Measurements from ENCODE around the gene RLN3. TPM values are rescaled to one million over a fixed set of nuclear protein-coding genes. Genes with fewer than 3 reads are reported as not detected.
A peak's percentile ranks its signal among the peaks of the same experiment; 100 is the strongest.

Gene RLN3
- total RNA-seq, 1 donor from 2014 or later: not detected

DNA sequence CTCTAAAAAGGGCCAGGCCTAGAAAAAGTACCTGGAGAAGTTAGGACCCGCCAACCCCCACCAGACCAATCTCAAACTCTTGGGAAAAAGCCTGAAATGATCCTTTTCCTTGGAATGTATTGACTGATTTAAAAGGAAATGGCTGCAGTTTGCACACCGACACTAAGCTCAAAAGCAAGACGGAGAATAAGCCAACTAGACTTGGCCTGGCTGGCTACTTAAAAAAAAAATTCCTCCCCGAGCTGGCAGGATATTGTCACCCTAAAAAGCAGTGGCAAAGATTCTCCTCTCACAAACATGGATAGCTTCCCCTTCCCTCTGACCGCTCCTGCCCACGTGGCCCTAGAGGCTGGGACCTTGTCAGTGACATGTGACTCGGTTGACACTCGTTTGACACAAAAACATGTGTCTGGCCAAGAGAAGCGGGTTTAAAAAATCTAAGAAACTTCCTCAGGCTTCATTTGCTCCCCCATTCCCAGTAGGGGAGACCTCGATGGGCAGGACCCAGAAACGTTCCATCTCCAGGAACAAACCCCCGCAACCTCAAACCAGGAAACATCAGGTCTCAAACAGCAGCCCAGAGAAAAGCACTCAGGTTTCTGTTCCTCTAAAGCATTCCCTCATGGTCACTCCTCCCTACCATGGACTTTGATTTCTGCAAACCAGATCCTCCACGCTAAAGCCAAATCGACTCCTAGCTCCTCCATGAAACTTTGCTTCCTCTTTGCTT is 23.2 kb upstream of the RLN3 start:
- H3K27me3 Mint-ChIP-seq (ENCODE audit: low read depth): no peaks in the 10 kb centered on the region
- H3K27ac Mint-ChIP-seq (ENCODE audit: unreplicated experiment): peak overlapping the region; percentile 84
- no peaks in the 10 kb centered on the region for H3K9me3 Mint-ChIP-seq (ENCODE audit: low read depth)
- no peak for TF ChIP-seq CTCF (IDR thresholded peaks at IDR 0.05)
- no peak for DNase-seq (ENCODE audit: low spot score)
- peak overlapping the region; percentile 54 for H3K4me3 Mint-ChIP-seq (ENCODE audit: unreplicated experiment)
- H3K36me3 Mint-ChIP-seq (ENCODE audit: low read depth): peaks cover 2% of the 10 kb centered on the region
- peaks cover 22% of the 10 kb centered on the region for H3K4me1 Mint-ChIP-seq (ENCODE audit: low read depth)

GRCh38 chr19:14005349-14006084 is 22.4 kb upstream of the RLN3 start:
- H3K27ac Mint-ChIP-seq (ENCODE audit: unreplicated experiment): peak overlapping the region; percentile 100
- H3K36me3 Mint-ChIP-seq (ENCODE audit: low read depth): peaks cover 2% of the 10 kb centered on the region
- no peaks in the 10 kb centered on the region for H3K27me3 Mint-ChIP-seq (ENCODE audit: low read depth)
- no peaks in the 10 kb centered on the region for H3K9me3 Mint-ChIP-seq (ENCODE audit: low read depth)
- peak overlapping the region; percentile 54 for H3K4me3 Mint-ChIP-seq (ENCODE audit: unreplicated experiment)
- DNase-seq (ENCODE audit: low spot score): no peak
- H3K4me1 Mint-ChIP-seq (ENCODE audit: low read depth): peaks cover 22% of the 10 kb centered on the region
- no peak for TF ChIP-seq CTCF (IDR thresholded peaks at IDR 0.05)

DNA sequence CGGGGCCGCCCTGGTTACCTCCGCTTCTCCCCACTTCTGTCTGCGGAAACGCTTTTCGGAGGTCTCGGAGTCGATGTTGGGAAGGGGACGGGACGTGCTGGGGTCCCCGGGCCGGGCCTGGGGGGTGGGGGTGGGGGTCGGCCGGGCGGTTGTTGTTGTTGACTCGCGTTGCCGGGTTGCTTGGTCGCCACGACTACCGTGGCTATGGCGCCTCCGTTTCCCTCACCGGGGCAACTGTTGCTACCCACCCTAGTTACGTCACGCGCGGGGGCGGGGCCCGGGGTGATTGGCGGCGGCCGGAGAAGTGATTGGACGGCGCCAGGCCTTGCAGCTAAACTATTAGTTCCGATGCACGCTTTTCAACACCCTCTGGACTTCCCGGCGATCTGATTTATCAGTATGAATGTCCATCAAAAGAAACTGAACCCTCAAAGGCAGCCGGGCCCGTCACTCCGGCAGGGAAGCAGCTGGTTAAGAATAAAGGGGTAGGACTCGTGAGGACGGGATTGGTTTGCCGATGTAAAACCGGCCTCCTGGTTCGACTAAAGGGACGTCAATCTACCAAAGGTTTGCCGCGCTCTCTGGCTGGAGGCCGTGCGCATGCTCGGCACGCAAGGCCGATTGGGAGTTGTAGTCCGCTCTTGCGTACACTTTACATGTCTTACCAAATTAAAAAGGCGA is 21.7 kb upstream of the RLN3 start, which contains the start of gene RFX1:
RFX1 (minus strand) TSS at position 236 of the 681 bp plus-strand sequence. CDS start 12,477 bp downstream, outside the sequence.
- DNase-seq (ENCODE audit: low spot score): peak; percentile 100
- TF ChIP-seq CTCF (IDR thresholded peaks at IDR 0.05): no peak
- Mint-ChIP-seq H3K27me3 (ENCODE audit: low read depth) (no peaks in the 10 kb centered on the region), H3K9me3 (ENCODE audit: low read depth) (no peaks in the 10 kb centered on the region), H3K36me3 (ENCODE audit: low read depth) (no peaks in the 10 kb centered on the region), H3K4me1 (ENCODE audit: low read depth) (peaks cover 22% of the 10 kb centered on the region), H3K27ac (ENCODE audit: unreplicated experiment) (peak within 1 kb of the TSS; percentile 100), H3K4me3 (ENCODE audit: unreplicated experiment) (peak within 1 kb of the TSS; percentile 97)

- DNase-seq (ENCODE audit: low spot score): no peak
These were observed 21.0 kb upstream of the RLN3 start for GRCh38 chr19:14006766-14007562.

More at GRCh38 chr19:14006766-14007562, 21.0 kb upstream of the RLN3 start:
- TF ChIP-seq CTCF (IDR thresholded peaks at IDR 0.05): no peak
- Mint-ChIP-seq H3K27ac (ENCODE audit: unreplicated experiment) (peak overlapping the region; percentile 100), H3K9me3 (ENCODE audit: low read depth) (no peaks in the 10 kb centered on the region), H3K27me3 (ENCODE audit: low read depth) (no peaks in the 10 kb centered on the region), H3K36me3 (ENCODE audit: low read depth) (no peaks in the 10 kb centered on the region), H3K4me3 (ENCODE audit: unreplicated experiment) (peak overlapping the region; percentile 97), H3K4me1 (ENCODE audit: low read depth) (peaks cover 22% of the 10 kb centered on the region)

Data from chondrocyte (in vitro differentiated cells).